Kidney epithelial cell (primary cell): ENCODE data around the gene PCDHA8. TPM values are rescaled to one million over a fixed set of nuclear protein-coding genes. Genes with fewer than 3 reads are reported as not detected.
A peak's percentile ranks its signal among the peaks of the same experiment; 100 is the strongest.
"Not testable (repeated sequence)": the region's sequence is repeated elsewhere in the genome, so short reads cannot be mapped to it uniquely, and the experiment has no call there.

ENCODE experiments used
- DNase-seq: peaks from one replicate; pipeline ENCODE4 v3.0.0-alpha.2; 2010; ENCODE audit warnings: low read depth
- H3K27me3 ChIP-seq: 2 replicates; pipeline ENCODE4 v1.6.0; 2011; ENCODE audit warnings: low read length; ENCODE audit not compliant: control insufficient read depth, insufficient read depth
- H3K36me3 ChIP-seq: 2 replicates; pipeline ENCODE4 v1.5.1; 2011; ENCODE audit warnings: low read length; ENCODE audit not compliant: control insufficient read depth, insufficient read depth
- H3K4me3 ChIP-seq: 2 replicates; pipeline ENCODE4 v1.5.1; 2011; ENCODE audit warnings: low read depth, mild to moderate bottlenecking, control low read depth, low read length
- total RNA-seq: library from RNA; depleted of rRNA; stranded (reverse); fragments of >200 nt; gene quantifications from 2 replicates; pipeline ENCODE4 v1.2.3, GENCODE V29; 2015
- TF ChIP-seq, protein P1 (sequence below): IDR thresholded peaks from 2 replicates; pipeline ENCODE4 v1.5.1; 2011; ENCODE audit warnings: mild to moderate bottlenecking, moderate library complexity, low read length, control low read depth, inconsistent platforms; ENCODE audit not compliant: insufficient read depth, poor library complexity, severe bottlenecking

Gene PCDHA8
- total RNA-seq, 1 donor from 2014 or later = not detected

- no peak overlapping the region for H3K4me3 ChIP-seq
Measured at GRCh38 chr5:140801494-140801841, 39.5 kb upstream of the PCDHA8 start.

GRCh38 chr5:140802381-140802780 lies 38.6 kb upstream of the PCDHA8 start:
- H3K4me3 ChIP-seq, H3K36me3 ChIP-seq, H3K27me3 ChIP-seq, DNase-seq: not testable (repeated sequence)

More at GRCh38 chr5:140801494-140801841, 39.5 kb upstream of the PCDHA8 start:
- no peak for DNase-seq
- Histone ChIP-seq H3K36me3 (no peaks in the 10 kb centered on the region), H3K27me3 (no peaks in the 10 kb centered on the region)
- TF ChIP-seq, protein P1, sequence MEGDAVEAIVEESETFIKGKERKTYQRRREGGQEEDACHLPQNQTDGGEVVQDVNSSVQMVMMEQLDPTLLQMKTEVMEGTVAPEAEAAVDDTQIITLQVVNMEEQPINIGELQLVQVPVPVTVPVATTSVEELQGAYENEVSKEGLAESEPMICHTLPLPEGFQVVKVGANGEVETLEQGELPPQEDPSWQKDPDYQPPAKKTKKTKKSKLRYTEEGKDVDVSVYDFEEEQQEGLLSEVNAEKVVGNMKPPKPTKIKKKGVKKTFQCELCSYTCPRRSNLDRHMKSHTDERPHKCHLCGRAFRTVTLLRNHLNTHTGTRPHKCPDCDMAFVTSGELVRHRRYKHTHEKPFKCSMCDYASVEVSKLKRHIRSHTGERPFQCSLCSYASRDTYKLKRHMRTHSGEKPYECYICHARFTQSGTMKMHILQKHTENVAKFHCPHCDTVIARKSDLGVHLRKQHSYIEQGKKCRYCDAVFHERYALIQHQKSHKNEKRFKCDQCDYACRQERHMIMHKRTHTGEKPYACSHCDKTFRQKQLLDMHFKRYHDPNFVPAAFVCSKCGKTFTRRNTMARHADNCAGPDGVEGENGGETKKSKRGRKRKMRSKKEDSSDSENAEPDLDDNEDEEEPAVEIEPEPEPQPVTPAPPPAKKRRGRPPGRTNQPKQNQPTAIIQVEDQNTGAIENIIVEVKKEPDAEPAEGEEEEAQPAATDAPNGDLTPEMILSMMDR = peak; percentile 16

DNA sequence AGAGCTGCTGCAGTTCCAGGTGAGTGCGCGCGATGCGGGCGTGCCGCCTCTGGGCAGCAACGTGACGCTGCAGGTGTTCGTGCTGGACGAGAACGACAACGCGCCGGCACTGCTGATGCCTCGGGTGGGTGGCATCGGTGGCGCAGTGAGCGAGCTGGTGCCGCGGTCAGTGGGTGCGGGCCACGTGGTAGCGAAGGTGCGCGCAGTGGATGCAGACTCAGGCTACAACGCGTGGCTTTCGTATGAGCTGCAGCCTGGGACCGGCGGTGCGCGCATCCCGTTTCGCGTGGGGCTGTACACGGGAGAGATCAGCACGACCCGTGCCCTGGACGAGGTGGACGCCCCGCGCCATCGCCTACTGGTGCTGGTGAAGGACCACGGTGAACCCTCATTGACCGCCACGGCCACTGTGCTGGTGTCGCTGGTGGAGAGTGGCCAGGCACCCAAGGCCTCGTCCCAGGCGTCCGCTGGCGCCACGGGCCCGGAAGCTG lies 38.2 kb upstream of the PCDHA8 start:
- no peaks in the 10 kb centered on the region for H3K27me3 ChIP-seq
- no peak overlapping the region for H3K4me3 ChIP-seq
- no peak for DNase-seq
- no peaks in the 10 kb centered on the region for H3K36me3 ChIP-seq
- TF ChIP-seq, protein P1 = no peak

- no peak for DNase-seq
- peak within 1 kb of the TSS; percentile 11 for H3K4me3 ChIP-seq
- H3K27me3 ChIP-seq = no peaks in the 10 kb centered on the region
- TF ChIP-seq, protein P1 = peak; percentile 24
- no peaks in the 10 kb centered on the region for H3K36me3 ChIP-seq
Measured at GRCh38 chr5:140806834-140807775, 33.9 kb upstream of the PCDHA8 start, which contains the start of gene PCDHA4. TSS of gene PCDHA4 (plus strand) at chr5:140807068.

DNA sequence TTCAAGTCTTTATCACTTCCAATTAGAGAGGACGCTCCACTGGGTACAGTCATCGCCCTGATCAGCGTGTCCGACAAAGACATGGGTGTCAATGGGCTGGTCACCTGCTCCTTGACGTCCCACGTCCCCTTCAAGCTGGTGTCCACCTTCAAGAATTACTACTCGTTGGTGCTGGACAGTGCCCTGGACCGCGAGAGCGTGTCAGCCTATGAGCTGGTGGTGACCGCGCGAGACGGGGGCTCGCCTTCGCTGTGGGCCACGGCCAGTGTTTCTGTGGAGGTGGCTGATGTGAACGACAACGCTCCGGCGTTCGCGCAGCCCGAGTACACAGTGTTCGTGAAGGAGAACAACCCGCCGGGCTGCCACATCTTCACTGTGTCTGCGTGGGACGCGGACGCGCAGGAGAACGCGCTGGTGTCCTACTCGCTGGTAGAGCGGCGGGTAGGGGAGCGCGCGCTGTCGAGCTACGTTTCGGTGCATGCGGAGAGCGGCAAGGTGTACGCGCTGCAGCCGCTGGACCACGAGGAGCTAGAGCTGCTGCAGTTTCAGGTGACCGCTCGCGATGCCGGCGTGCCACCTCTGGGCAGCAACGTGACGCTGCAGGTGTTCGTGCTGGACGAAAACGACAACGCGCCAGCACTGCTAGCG lies 32.6 kb upstream of the PCDHA8 start:
- not testable (repeated sequence) for H3K36me3 ChIP-seq, H3K27me3 ChIP-seq, H3K4me3 ChIP-seq, DNase-seq

DNA sequence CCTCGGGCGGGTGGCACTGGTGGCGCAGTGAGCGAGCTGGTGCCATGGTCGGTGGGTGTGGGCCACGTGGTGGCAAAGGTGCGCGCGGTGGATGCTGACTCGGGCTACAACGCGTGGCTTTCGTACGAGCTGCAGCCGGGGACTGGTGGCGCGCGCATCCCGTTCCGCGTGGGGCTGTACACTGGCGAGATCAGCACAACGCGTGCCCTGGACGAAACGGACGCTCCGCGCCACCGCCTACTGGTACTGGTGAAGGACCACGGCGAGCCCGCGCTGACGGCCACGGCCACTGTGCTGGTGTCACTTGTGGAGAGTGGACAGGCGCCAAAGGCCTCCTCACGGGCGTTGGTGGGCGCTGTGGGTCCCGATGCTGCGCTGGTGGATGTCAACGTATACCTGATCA lies 32.1 kb upstream of the PCDHA8 start:
- no peak for DNase-seq
- no peaks in the 10 kb centered on the region for H3K27me3 ChIP-seq
- no peak overlapping the region for H3K4me3 ChIP-seq
- TF ChIP-seq, protein P1 = no peak
- H3K36me3 ChIP-seq = no peaks in the 10 kb centered on the region
